HG03439 (cell line): ENCODE measurements around the gene MYL12A.
"Not testable (repeated sequence)": the region's sequence is repeated elsewhere in the genome, so short reads cannot be mapped to it uniquely, and the experiment has no call there.

Experiments
- ATAC-seq: cut with Tn5 transposase; IDR thresholded peaks from one replicate; pipeline ENCODE4 v1.9.1; 2021; ENCODE audit warnings: mild to moderate bottlenecking, moderate library complexity; ENCODE audit not compliant: unreplicated experiment

The MYL12A gene

DNA sequence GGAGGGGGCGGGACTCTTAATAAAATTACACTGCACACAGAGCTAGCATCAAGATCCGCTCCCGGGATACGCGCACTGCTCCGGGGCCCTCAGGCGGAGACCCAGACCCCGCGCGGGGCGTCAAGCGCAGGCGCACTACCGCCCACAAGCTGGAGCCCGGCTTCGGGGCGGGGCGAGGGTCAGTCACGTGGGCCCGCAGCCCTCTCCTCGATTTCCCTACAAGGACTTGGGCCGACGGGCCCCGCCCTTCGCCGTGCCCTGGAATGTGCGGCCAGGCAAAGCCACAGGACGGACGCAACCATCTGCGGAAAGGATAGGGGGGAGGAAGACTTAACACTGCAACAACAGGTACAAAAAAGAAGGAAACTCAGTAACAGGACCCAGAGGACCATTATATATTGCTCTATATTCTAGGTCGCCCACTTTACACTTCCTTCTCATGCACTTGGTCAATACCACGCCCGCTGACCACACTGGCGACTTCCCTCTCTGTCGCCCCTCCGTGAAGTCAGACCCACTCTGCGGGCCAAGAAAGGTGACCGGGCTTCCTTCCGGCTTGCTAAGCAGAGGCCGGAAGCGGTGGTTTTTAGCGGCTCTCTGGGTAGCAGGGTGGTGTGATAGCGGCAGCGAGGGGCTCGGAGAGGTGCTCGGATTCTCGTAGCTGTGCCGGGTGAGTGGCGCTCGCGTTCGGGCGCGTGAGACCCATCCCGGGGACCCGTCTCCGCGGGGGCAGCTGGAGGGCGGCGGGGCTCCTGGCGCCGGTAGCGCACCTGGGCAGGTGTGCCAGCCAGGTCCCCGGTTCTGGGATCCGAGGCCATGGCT is at the start of gene MYL12A:
TSS of gene MYL12A (plus strand) at position 562 of the 822 bp plus-strand sequence. CDS start 5,447 bp downstream, outside the sequence.
- peak; percentile 88 for ATAC-seq

GRCh38 chr18:3198260-3198860 is 49.2 kb upstream of the MYL12A start:
- ATAC-seq = not testable (repeated sequence)

DNA sequence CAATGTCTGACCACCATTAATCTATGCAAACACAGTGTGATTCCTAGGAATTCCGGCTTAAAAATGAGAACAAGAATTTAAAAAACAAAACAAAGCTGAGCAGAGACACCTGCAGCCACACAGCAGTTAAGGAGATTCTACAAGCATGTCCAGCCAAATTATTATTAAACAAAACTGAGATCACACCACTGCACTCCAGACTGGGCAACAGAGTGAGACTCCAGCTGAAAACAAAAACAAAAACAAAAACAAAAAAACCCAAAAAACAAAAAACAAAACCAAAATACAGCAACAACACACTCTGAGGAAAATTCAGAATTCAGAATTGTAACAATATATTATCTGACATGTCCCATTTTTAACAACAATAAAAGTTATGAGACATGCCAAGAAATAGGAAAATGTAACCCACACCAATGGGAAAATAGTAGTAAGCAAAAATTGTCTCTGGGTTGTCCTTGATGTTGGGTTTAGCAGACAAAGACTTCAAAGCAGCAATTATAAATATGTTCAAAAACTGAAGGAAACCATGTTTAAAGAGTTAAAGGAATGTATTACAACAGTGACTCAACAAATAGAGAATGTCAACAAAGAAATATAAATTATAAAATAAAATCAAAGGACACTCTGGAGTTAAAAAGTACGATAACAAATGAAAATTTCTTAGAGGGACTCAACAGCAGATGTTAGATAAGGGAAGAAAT is 47.5 kb upstream of the MYL12A start:
- ATAC-seq = no peak

- ATAC-seq = no peak
Observed at GRCh38 chr18:3205239-3205638, 42.4 kb upstream of the MYL12A start.

- no peak for ATAC-seq
Observed at GRCh38 chr18:3207565-3207964, 40.0 kb upstream of the MYL12A start.

GRCh38 chr18:3209859-3210569 is 37.6 kb upstream of the MYL12A start:
- peak; percentile 63 for ATAC-seq

DNA sequence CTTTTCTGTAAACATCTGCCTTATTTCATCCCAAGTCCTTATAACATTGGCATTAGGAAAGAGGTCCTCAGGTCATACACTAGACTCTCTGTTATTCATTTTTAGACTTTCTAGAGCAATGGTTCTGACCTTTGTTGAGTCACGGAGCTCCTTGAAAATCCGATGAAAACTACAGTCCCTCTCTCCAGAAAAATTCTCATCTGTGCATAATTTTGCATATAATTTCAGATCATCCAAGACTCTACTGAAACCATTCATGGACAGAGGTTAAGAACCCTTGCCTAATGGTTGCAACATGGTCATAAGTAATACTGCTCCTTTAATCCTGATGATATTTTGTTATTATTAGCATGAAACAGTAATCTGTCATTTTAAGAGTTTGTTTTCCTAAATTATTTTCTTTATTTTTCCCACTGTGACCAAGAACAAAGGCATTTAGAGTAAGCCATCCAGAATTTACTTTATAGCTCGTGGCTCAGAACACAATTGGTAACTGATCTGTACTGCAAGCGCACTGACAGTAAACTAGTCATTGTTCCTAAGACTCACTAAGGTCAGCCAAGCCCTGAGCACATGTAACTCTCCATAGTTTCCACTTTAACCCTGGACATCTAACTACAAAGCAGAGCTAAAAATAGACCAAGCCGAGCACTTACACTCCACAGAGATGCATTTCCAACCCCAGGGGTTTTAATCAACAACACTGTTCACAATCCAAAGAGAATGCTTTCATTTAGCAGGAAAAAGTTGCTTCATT is 36.2 kb upstream of the MYL12A start:
- no peak for ATAC-seq

GRCh38 chr18:3212657-3213056 is 34.9 kb upstream of the MYL12A start:
- ATAC-seq = no peak

- ATAC-seq = no peak
Observed at GRCh38 chr18:3213300-3214059, 34.1 kb upstream of the MYL12A start.

DNA sequence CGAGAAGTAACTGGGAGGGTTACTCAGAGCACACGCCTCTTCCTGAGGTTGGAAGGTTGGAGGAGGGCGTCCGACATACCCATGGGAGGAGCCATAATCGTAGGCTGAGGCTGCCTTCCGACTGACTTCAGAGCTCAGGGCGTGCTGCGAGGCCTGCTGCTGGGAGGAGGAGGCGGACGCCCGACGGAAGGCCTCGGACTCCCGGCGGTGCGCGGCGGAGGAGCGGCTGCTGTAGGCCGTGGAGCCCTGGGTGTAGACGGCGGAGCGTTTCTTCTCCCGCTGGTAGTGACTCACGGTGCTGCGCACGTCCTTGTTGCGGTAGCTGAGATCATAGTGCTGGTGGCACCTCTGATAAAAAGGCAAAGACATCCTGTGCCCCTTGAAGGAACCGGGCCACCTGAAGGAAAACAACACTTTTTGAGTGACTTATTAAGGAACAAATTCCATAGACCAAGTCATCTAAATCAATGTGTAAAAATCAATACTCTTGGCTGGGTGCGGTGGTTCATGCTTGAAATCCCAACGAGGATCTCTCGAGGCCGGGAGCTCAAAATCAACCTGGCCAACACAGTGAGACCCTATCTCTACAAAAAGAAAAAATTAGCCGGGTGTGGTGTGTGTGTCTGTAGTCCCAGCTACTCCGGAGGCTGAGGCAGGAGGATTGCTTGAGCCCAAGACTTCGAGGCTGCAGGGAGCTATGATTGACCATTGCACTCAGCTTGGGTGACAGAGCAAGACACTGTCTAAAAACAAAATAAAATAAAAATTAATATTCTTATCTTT is 32.6 kb upstream of the MYL12A start:
- ATAC-seq = no peak

GRCh38 chr18:3216987-3217386 is 30.6 kb upstream of the MYL12A start:
- no peak for ATAC-seq

- no peak for ATAC-seq
Observed at GRCh38 chr18:3217948-3218647, 29.5 kb upstream of the MYL12A start.

DNA sequence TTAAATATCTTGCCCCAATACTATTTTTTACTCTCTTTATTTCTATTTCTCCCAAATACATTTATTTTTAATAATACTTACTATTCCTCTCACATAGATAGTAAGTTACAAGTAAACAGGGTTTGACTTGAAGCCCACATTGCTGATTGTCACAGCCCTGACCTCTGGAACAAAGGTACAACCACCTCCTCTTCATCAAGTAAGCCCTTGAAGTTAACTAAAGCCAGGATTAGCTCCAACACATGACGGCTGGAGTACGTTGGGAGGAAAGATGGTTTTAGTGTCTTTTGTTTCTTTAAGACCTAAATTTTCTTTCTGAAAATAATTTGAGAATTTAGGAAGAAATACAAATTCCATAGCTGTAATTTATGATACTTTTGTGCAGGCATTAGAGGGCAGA is 28.8 kb upstream of the MYL12A start:
- no peak for ATAC-seq

GRCh38 chr18:3219241-3219630 is 28.4 kb upstream of the MYL12A start:
- ATAC-seq = no peak

DNA sequence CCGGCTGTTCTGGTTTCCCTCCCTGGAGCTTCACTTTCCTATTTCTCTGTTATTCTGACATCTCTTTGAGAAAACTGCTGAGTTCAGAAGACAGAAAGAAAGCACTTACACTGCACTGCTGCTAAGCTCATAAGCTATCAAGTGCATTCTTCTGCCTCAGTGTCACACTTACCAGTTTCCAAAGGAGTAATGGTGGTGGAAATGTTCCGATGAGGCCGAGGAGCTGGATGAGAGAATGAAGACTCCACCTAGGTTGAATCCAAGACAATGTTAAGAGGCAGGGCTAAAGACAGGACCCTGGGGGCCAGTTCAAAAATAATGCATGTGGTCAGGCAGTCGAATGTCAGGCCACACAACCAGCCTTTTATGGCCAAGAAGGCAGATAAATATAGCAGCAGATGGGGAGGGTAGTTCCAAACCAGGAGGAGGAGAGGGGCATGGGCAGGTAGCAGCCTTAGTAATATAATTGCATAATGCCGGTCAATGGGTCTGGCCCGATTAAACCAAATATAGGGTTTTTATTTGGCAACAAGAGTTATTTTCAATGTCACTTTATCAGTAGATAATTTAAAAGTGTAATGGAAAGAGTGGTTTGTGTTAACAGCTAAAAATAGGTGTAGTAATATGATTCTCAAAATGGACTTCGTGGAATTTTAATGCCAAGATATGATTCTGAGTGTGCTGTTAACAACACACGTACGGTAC is 27.8 kb upstream of the MYL12A start, which contains the start of gene MYOM1:
TSS of gene MYOM1 (minus strand) at position 338 of the 705 bp plus-strand sequence. CDS start 4,745 bp downstream, outside the sequence.
- ATAC-seq = no peak

- ATAC-seq = not testable (repeated sequence)
Observed at GRCh38 chr18:3220868-3221267, 26.7 kb upstream of the MYL12A start.

DNA sequence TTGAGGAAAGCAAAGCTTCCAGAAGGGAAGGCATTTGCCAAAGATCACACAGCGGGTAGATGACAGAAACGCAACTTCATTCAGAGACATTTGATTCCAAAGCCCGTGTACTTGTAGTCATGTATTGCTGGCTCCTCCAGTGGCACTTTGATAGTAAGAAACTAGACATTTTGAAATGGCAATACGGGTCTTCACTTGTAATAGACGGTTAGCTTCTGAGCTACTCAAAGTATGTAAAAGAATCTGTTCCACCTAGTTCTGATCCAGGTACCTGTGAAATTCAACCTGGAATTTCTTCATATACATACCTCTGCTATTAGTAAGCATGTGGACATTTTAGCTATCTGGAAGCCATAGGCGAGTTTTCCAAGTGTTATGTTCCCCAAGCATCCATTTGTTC is 26.1 kb upstream of the MYL12A start:
- ATAC-seq = no peak

- no peak for ATAC-seq
Observed at GRCh38 chr18:3223356-3223755, 24.2 kb upstream of the MYL12A start.
